GM12891 (cell line): ENCODE data around the gene LMCD1.

ENCODE experiments used
- DNase-seq: peaks from one replicate; pipeline ENCODE4 v3.0.0; 2011; ENCODE audit warnings: low spot score; ENCODE audit not compliant: insufficient read length
- FAIRE-seq: peaks from 2 replicates; lab custom pipeline; 2011; peaks lifted over from hg19 to GRCh38; lab: Jason Lieb, UNC
- PAX5 ChIP-seq: IDR thresholded peaks from 2 replicates; pipeline ENCODE4 v1.6.1; 2011; ENCODE audit warnings: low read length, moderate library complexity, mild to moderate bottlenecking; ENCODE audit not compliant: insufficient read depth, severe bottlenecking
- POLR2A ChIP-seq: IDR thresholded peaks from 2 replicates; pipeline ENCODE4 v1.6.1; 2011; ENCODE audit warnings: low read depth, low read length, control low read depth
- POLR2AphosphoS5 ChIP-seq: IDR thresholded peaks from 2 replicates; pipeline ENCODE4 v1.6.1; 2011; ENCODE audit warnings: low read depth, low read length, control low read depth
- POU2F2 ChIP-seq: IDR thresholded peaks from 2 replicates; pipeline ENCODE4 v1.6.1; 2011; ENCODE audit warnings: low read depth, mild to moderate bottlenecking, control low read depth, low read length, moderate library complexity
- SPI1 ChIP-seq: IDR thresholded peaks from 2 replicates; pipeline ENCODE4 v1.6.1; 2011; ENCODE audit warnings: low read depth, low read length, control low read depth
- TAF1 ChIP-seq: IDR thresholded peaks from 2 replicates; pipeline ENCODE4 v1.6.1; 2011; ENCODE audit warnings: low read depth, low read length, control low read depth

The LMCD1 gene

DNA sequence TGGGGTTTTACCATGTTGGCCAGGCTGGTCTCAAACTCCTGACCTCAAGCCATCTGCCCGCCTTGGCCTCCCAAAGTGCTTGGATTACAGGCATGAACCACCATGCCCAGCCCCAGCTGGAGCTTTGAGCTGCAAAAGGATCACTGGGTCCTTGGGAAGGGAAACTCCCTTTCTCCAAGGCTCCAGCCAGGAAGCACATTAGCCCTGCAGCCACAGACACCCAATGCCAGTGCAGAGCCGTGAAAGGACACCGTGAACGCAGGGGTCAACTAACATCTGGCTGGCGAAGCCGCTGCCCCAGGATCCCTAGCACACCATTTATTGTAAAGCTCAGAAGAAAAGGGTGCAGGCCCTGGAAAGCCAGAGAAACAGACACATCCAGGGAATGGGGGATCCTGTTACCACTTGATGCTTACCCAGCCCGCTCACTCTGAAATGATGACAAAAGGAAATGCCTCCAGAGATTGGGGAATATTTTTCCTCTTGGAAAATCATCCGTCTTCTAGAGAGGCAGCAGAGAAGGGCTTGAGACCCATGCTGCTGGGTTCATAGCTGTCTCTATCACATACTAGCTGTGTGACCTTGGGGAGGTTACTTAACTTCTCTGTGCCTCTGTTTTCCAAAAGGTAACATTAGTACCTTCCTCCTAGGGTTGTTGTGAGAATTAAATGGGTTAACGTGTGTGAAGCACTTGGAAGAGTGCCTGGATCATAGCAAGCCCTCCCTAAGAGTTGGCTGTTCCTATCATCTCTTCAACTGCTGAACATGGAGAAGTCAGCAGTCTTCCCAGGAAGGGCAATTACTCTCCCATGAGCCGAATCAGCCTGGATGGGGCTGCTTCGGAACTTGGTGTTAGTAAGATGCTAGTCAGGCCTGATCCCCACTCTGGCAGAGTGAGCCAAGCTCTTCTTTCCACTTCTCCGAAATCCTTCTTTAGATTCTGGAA, 40.8 kb downstream of the LMCD1 start:
- DNase-seq: no peak
- no peak for FAIRE-seq
- TF ChIP-seq POLR2AphosphoS5 (no peak), SPI1 (no peak), PAX5 (no peak), TAF1 (no peak), POLR2A (no peak), POU2F2 (no peak)

DNA sequence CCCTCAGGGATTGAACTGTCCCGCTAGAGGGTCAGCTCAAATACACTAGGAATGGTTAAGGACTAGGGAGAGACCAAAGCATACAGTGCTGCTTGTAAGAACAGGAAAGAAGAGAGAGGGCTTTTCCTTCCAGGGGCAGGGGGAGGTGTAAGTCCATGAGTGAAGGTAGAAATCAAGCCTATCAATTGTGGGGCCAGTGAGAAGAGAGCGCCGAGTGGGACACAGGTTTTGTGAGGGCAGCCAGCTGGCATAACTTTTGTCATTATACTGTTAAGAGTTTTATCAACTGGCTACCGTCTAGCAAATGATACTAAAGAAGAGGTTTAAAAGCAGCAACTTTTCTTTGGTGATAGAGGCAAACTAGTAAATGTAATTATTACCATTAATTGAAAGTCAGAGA, 45.0 kb downstream of the LMCD1 start:
- TF ChIP-seq PAX5 (no peak), POLR2AphosphoS5 (no peak), TAF1 (no peak), SPI1 (no peak), POLR2A (no peak), POU2F2 (no peak)
- DNase-seq (no peak), FAIRE-seq (no peak)

DNA sequence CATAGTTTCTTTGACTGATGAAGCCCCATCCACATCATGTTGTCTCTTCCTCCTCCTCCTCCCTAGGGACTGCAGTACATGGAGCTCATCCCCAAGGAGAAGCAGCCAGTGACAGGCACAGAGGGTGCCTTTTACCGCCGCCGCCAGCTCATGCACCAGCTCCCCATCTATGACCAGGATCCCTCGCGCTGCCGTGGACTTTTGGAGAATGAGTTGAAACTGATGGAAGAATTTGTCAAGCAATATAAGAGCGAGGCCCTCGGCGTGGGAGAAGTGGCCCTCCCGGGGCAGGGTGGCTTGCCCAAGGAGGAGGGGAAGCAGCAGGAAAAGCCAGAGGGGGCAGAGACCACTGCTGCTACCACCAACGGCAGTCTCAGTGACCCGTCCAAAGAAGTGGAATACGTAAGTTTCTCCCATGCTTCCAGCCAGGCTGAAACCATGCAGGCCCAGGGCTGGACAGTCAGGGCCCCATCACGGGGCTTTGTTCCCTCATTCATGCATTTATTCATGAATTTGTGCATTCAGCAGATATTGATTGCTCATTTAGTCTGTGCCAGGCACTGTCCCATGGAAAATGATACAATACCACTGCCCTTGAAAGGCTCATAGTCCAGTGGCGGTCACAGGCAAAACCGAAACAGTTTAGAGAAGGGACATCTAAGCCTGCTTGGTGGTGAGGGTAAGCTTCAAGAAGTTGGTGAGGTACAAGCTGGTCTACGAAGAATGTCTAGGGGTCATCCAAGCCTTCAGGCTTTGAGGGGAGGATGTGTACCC, 47.1 kb downstream of the LMCD1 start:
- DNase-seq (no peak), FAIRE-seq (no peak)
- TF ChIP-seq POU2F2: no peak
- TF ChIP-seq POLR2A: no peak
- no peak for TF ChIP-seq SPI1

DNA sequence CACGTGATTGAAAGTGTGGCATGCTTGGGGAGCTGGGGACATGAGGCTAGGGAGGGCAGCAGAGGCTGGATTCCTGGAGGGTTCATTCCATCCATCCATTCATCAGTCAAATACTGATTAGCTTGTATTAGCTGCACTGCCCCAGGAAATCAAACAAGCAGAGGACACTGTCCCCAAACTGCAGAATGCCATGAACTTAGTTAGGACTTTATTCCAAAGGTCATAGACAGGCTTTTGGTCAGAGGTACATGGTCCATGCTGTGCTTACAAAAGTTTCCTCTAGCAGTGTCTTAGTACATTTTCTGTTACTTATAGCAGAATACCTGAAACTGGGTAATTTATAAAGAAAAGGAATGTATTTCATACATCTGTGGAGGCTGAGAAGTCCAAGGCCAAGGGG, 47.7 kb downstream of the LMCD1 start:
- no peak for FAIRE-seq
- TF ChIP-seq POLR2AphosphoS5: no peak
- TF ChIP-seq TAF1: no peak
- no peak for TF ChIP-seq POU2F2
- no peak for TF ChIP-seq POLR2A
- TF ChIP-seq SPI1: no peak
- TF ChIP-seq PAX5: no peak
- DNase-seq: no peak

DNA sequence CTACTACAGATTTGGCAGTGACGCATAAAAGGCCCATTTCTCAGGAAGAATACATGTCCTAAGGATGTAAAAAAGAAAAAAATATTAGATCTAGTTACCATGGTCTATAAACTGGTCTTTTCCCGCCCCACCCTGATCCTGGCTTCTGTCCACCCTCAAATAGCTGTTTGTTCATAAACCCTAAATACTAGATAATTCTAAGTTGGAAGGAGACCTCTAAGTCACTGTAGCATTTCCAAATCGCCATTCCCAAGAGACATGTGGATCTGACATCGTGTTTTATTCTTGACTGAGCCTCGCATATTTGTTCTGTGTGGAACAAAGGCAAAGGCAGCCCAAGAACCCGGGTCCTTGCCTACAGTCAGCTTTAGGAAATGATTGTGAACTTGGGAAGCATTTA, 49.0 kb downstream of the LMCD1 start:
- FAIRE-seq: no peak
- no peak for DNase-seq
- TF ChIP-seq PAX5 (no peak), POU2F2 (no peak), POLR2A (no peak), POLR2AphosphoS5 (no peak), TAF1 (no peak), SPI1 (no peak)

DNA sequence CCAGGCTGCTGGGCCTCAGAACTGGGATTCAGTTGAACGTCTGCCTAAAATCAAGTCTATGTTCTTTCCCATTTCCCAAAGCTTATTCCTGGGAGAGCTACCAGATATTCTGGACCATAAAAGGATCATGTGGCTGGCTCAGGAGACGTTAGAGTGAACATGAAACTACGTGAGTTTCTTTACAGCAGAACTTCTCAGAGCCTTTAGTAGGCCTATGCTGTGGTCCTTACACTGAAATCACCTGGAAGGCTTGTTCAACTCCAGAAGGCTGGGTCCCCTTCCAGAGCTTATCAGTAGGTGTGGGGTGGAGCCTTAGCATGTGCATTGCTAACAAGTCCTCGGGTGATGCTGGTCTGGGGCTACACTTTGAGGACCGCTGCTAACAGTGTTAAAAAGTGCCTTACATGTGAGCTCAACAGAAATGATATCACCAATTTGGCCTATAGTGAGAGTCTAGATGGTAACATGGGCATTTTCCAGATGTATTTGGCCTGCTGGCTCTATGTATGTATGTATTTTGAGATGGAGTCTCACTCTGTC, 50.7 kb downstream of the LMCD1 start:
- DNase-seq (no peak), FAIRE-seq (no peak)
- TF ChIP-seq POU2F2: no peak
- no peak for TF ChIP-seq TAF1
- no peak for TF ChIP-seq SPI1
- no peak for TF ChIP-seq POLR2AphosphoS5
- no peak for TF ChIP-seq PAX5
- TF ChIP-seq POLR2A: no peak

DNA sequence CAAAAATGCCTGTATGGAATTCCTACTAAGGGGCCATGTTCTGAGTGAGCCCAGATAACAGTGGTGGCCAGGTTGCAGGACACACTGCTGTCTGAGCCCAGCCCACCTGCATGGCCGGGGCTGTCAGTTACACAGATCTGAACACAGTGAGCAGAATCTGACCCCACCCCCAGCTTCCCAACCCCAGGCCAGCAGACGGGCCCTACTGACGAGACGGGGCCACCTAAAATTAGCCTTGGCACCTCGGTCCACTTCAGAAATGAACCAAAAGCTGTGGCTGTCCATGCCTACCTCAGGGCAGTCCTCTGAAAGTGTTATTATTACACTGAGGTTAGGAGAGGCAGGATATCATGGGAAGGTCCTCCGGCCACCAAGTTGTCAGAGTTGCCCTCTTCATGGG, 51.8 kb downstream of the LMCD1 start:
- FAIRE-seq: no peak
- DNase-seq: no peak
- no peak for TF ChIP-seq POLR2A
- no peak for TF ChIP-seq POU2F2
- TF ChIP-seq TAF1: no peak
- TF ChIP-seq PAX5: no peak
- TF ChIP-seq SPI1: no peak
- no peak for TF ChIP-seq POLR2AphosphoS5

DNA sequence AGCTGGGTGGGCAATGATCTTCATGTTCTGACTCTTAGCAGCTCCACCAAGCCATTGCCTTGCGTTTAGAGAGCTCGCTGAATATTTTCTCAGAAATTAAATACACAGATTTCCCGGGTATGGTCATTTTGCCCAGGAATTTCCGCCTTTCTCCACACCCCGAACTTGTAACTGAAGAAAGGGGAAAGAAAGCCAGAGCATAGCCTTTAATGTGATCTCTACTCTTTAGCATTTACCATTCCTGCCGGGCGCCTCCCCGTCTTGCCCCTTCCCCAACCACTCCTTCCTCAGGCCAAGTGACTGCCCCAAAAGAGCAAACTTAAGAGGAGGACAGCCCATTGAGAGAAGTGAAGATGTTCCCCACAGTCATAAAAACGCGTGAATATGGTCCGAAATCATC, 53.1 kb downstream of the LMCD1 start:
- no peak for DNase-seq
- FAIRE-seq: no peak
- TF ChIP-seq TAF1: no peak
- TF ChIP-seq POLR2A: no peak
- TF ChIP-seq POLR2AphosphoS5: no peak
- no peak for TF ChIP-seq PAX5
- TF ChIP-seq SPI1: no peak
- no peak for TF ChIP-seq POU2F2

DNA sequence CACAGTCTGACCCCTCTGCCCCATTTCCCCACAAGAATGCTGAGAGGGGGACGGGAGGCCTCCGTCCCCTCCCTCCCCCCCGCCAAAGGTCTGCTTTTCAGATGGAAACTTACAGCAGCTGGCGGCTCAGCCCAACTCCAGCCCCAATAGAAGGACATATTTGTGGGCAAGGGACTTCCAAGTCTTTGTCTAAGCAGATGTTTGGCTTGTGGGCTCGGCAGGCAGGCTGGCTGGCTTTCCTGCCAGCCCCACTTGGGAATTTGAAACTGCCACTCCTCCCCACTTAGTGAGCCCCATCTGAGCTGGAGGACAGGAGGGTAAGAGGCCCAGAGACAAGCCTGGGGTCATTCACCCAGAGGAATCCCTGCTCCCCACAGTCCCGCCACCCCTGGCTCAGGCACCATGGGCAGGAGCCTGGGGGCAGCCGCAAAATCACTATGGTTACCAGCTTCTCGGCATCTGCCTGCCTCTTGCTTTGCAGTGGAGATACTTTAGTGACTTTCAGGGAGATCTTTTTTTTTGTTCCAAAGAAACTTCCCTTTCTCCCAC, 53.6 kb downstream of the LMCD1 start:
- TF ChIP-seq PAX5 (no peak), POLR2AphosphoS5 (no peak), SPI1 (no peak), POLR2A (no peak), POU2F2 (no peak), TAF1 (no peak)
- DNase-seq: no peak
- FAIRE-seq: no peak
